HG03432 (cell line): Measurements from ENCODE around the gene IL1B.
A peak's percentile ranks its signal among the peaks of the same experiment; 100 is the strongest.
"Not testable (repeated sequence)": the region's sequence is repeated elsewhere in the genome, so short reads cannot be mapped to it uniquely, and the experiment has no call there.

Source experiments
- ATAC-seq: cut with Tn5 transposase; IDR thresholded peaks from one replicate; pipeline ENCODE4 v1.9.1; 2021; ENCODE audit warnings: mild to moderate bottlenecking, moderate library complexity; ENCODE audit not compliant: unreplicated experiment

IL1B gene

DNA sequence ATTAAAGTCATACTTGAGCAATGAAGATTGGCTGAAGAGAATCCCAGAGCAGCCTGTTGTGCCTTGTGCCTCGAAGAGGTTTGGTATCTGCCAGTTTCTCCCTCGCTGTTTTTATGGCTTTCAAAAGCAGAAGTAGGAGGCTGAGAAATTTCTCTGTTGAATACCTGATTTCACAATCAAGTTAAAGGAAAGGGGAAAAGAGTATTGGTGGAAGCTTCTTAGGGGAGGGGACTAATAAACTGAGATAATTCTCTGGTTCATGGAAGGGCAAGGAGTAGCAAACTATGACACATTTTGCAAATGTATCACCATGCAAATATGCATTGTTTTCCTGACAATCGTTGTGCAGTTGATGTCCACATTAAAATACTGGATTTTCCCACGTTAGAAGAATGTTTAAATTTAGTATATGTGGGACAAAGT, at the start of gene IL1B:
TSS of gene IL1B (minus strand) at position 85 of the 423 bp plus-strand sequence. CDS start 550 bp downstream, outside the sequence.
- ATAC-seq, result no peak

DNA sequence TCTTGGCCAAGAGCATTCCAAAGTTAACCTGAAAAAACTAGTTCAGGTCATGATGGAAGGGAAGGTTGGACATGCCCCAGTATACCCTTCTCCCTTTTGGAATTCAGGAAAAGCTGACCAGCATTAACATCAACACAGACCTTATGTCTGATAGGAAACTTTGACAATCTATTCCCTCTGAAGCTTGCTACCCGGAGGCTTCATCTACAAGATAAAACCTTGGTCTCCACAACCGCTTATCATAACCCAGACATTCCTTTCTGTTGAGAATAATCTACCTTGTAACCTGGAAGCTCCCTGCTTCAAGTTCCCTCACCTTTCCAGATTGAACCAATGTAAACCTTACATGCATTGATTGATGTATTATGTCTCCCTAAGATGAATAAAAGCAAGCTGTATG, 49.7 kb upstream of the IL1B start:
- no peak for ATAC-seq

DNA sequence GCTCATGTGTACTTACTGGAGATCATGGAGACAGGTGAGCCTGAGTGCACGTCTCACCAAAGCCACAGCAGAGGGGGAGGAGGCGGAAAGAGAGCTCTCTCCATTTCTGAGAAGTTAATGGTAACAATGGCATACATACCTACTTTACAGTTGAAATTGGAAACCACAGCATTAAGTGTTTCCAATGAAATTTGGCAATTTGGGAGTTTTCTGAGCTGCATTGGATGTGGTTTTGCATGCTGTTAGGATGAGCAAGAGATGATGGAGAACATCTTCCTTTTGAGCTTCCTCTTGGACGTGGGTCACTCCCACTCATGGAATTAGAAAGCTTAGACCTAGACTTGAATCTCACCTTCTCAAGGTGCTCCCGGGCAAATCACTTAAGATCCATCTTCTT, 48.9 kb upstream of the IL1B start:
- ATAC-seq, result no peak

DNA sequence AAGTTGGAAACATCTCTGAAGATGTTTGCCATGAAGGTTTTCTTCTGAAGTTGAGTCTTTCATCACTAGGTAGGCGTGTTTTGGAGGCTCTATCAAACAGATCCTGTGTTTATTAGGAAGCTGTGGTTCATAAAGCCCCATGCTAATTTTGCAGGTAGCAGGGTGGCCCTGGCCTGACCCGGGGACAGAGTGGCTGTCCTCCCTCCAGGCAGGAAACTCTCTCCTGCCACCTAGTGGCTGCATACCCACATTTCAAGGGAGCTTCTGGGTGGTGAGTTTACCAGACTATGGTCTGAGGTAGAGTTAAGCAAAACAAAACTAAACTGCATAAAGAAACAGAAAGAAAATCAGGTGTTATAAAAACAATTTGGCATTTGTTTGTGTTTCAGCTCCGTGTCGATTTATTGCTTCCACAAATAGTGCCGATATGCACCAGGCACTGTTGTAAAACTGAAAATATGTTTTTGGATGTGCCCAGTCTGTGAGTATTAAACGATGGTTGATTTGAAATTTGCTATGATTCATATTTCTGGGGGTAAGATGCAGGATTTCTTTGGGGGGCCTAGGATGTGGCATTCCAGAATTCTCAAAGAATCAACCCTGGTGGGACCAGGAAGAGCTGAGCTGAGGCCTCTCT, 48.4 kb upstream of the IL1B start:
- ATAC-seq, result peak; percentile 64

DNA sequence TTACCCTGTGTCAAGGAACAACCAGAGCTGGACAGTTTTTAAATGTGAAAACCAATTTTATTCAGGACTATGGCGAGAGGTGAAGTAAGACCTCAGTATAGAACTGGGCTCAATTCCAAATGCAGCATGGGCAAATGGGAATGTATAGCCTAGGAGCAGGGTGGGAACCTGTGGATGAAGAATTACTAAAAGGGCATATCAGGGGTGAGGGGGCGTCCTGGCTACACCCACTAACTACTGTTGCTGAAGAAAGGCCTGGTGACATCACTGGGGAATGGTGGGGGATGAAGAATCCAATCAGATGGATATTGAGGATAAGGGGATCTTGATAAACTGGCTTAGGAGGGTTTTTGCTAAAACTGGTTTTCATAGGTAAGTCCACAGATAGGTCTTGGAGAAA, 47.1 kb upstream of the IL1B start:
- ATAC-seq, result no peak

DNA sequence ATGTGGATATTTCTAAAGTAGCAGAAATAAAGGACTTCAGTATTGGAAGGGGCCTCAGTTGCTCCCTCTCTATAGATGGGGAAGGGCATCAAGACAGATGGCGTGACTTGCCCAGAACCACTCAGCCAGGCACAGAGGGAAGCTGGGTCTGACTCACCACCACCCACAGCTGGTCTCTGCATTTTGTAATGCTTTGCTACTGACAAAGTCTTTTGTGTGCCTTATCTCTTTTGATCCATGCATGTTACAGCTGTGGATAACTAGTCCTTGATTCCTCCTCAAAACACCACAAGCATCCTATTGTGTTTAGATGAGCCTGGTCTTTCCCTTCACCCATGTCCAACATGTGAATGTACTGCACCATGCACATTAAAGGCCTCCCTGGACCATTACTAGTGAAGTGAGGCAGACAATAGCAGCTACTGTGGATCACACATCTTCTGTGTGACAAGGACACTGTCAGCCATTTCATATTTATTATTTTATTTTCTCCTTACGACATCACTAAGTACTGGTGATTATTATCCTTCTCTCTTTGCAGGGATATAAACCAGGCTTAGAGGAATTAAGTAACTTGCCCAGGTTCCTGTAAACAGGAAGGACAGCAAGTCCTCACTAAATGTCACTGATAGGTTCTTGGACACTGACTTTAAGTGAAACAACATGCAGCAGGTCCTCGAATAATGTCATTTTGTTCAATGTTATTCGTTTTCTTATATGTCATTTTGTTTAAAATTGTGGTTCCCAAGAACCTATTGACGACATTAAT, 44.8 kb upstream of the IL1B start:
- peak; percentile 84 for ATAC-seq

DNA sequence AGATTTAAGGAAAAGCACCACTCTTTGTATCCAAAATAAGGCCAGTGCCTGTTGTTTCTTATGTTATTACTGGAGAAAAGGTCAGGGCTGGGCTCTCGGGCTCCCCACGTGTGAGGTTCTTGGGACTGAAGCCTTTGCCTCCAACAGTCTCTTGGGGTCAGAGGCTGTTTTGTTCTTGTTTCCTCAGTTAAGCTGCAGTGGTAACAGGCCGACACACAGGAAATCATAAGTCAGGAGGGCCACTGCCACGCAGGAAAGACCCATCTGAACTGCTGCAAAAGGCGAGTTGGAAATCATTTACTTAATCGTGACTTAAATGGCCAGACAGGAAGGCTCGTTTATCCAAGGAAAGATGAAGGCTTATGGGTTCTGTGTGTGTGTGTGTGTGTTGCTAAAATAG, 44.1 kb upstream of the IL1B start:
- no peak for ATAC-seq

DNA sequence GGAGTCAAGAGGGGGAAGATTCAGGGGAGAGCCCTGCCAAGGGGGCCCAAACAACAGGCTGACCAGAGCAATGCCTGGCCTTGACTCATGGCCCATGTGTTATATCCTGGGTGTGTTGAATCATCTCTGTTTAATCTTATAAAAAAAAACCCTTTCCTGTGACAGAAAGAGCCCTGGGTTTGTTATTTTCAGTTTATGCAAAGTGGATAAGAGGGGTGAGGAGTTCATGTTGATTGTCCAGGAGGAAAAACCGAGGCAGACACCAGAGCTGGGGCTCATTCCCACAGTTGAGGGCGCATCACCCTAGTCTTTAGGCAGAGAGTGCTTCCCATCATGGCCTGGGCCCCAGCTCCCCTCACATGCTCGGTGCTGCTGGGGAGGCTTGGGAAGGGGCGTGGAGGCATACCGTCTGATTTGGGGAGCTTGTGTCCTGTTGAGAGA, 43.5 kb upstream of the IL1B start:
- ATAC-seq, result peak; percentile 30

DNA sequence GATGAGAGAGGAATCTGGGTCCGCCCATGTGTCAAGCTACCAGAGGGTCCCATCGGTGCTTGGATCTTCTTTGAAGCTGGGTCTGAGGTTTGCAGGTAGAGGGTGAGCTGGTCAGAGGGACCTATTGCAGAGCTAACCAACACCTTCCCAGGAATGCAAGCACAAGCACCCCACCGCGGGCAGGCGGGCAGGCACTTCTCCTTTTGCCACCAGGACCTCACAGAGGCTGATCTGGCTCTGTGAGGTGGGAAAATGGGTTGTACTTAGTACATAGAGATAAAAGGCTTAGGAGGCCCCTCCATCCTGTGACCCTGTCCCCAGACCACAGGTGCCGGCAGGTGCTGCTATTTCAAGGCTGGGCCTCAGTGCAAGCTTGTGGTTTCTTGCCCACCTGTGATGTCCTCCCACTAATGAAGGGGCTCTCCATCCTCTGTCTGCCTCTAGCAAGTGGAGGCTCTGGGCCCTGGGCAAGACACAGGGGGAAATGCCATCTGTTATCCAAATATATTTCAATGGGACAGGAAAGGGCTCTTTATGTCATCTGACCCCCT, 43.0 kb upstream of the IL1B start:
- ATAC-seq, result no peak

DNA sequence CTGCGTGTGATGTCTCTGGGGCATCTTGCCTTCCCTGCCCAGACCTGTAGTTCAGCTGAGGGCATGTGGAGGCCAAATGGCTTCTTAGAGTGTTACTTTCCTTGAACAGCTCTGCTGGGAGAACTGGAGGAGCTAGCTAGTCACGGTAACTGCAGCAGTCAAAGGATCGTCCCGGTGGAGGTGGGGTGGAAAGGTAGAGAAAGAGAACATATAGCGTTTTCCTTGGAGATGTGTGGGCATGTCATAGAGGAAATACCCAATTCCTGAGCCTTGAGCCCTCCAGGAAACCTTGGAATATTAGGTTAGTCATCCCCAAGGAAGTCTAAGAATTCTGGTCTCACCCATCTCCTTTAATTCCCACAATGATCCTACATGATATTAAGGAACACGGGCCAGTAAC, 40.8 kb upstream of the IL1B start:
- ATAC-seq, result no peak

DNA sequence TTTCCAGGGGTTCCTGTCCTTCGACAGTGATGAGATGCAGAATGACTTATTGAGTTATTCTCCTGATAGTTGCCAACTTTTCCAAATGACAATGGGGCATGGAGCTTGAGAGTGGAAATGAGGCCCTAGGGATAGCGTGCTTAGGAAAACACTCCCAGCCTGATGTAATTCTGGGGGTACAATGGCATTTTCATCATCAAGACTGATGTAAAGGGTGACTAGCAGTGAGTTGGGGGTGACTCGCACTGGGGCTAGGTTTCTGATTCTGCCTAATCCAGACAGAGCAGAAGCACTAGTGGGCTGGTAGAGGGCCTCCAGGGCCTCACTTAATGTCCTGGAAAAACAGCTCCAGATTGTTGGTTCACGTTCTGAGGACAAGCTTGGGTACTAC, 40.4 kb upstream of the IL1B start:
- no peak for ATAC-seq

DNA sequence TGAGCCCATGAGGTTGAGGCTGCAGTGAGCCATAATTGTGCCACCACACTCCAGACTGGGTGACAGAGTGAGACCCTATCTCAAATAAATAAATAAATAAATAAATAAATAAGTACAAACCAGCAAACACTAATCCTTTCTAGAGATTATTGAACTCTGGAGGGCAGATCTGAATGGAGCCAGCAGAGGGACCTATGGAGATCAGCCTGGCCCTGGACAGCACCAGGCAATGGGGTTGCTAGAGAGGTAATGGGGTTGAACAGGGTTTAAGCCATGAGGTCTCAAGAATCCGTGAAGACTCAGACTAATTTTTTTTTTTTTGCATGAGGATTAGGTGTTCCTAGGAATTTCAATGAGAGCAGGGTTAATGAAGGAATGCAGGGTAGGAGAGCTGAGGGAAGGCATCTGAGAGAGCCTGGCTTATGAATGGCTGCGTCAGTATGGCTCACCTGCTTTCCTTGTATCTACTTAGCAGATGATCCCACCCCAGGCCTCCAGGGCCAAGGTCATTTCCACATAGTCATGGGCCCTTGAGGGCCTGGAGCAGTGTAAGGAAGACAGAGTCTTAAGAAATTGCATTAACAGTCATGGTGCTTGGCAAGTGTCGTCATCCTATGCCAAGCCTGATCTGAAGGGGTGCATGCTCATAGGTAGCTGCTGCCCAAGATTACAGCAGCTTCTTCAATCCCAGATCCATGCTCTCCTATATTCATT, 39.8 kb upstream of the IL1B start:
- ATAC-seq, result no peak

DNA sequence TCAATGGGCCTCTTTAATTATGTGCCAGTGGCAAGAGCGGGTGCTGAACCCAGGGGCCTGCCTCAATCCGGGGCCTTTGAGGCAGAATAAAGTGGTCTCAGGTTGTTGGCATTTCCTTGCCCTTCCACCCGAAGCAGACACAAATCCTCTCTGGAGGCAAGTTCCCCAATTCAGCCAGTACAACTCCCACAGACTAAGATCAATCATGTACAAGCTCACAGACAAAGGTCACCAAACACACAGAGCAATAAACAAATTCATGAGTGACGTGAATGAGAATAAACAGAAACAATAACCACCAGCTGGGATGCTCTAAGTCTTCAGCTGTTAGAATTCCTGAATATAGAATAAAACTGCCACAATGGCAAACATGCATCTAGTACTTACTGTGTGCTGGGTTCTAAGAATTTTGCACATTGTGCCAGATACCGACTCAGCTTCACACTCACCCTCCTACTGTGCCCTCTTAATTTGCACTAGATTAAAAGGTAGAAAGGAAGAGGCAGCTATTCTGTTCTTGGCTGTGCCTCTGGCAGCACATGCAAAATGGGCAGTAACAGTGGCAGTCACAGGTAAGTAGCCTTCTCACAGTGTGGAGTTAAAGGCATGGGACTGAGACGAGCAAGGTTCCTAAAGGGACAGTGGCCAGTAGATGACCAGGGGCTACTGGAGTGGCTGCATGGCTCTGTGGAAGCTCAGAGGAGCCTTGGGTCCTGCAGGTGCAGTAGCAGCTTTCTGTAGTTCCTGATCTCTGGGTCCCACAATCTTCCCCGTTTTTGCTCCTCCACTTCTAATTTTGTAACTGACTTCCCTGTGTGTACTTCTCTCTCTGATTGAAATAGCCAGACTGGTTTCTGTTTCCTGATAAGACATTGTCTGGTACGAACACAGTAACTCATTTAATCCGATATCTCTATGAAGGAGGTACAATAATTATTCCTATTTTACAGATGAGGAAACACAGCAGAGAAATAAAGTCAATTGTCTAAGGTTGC, 34.6 kb upstream of the IL1B start:
- ATAC-seq, result no peak

DNA sequence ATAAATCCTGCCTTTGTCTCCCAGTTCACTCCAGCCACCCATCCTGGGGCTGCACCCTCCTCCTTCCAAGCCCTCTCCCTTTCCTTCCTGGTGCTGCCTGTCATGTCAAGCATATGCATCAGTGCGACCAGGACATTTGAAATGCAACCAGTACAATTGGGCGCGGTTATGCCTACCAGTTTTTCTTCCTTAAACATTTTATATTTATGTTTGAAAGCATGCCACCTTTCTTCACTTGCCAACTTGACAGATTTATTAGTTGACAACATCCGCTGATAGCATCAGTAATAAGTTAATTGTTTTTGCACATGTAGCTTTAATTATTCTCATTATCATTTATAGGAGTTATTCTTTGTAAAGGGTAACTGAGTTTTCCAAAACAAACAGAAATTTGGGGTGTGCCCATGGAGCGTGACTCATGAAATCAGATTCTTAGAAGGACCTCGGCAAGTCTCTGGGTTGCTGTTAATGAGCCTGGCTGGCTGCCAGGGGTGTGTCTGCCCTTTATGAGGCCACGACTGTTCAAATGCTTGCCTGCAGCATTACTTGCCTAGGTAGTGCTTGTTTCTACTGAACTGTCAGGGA, 32.8 kb upstream of the IL1B start:
- ATAC-seq, result no peak

DNA sequence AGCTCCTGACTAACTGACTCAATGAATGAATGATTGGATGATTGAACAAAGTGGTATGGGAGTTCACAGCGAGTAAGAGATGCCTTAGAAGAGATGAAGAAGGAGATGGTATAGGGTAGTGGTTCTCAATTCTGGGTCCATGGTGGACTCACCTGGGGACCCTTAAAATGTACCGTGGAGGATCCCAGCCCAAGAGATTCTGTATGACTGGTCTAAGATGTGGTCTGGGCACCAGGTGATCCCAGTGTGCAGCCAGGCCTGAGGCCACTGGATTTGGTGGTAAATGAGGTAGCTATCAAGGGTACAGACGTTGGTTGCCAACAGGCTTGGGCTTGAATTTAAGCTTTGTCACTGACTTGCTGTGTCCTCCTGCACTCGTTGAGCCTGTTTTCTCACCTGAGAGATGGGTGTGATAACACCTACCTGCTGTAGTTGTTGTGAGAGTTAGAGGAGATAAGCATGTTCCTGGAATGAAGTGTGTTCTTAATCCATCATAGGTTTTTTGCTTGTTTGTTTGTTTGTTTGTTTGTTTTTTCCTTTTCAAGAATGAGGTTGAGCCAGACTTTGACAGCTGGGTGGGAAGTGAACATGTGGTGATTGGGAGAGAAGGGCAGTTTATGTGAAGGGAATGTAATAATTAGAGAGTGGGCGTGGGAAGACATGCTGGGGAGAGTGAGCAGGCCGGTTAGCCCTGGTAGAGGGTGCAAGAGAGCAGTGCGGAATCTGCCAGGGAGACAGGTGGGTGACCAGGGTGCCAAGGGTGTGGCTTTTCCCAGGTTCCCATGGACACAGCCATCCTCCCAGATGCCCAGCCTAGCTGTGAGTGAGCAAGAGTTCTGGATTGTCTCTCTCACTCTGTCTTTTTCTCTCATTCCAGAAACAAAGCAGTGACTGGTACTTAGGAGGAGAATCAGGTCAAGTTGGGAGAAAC, 31.4 kb upstream of the IL1B start:
- no peak for ATAC-seq

DNA sequence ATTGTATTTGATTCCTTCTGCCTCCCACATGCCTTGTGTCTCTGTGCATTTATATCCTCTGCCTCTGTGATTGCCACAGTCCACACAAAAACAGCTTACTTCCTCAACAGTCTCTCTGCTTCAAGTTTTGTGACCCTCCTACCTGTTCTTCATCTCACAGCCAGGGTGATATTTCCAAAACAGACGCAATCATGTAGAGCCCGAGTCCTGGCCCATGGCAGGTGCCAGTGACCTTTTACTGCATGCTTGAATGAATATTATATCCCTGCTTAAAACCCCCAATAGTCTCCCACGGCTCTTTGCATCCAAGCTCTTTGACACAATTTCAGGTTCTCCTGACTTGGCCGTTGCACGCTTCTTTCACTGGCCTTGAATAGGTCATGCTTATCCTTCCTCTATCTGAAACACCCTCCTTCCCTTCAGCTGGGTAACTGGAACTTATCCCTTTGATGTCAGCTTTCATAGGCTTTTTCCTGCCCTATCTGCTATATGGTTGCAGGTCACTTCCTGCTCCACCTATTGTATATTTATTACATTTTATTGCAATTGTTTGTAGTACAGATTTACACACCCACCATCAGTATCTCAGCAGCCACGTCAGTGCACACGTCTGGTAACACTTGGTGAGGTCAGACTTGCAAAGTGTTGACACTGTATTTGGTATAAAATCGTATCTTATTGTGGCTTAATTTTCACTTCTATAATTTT, 29.7 kb upstream of the IL1B start:
- no peak for ATAC-seq

DNA sequence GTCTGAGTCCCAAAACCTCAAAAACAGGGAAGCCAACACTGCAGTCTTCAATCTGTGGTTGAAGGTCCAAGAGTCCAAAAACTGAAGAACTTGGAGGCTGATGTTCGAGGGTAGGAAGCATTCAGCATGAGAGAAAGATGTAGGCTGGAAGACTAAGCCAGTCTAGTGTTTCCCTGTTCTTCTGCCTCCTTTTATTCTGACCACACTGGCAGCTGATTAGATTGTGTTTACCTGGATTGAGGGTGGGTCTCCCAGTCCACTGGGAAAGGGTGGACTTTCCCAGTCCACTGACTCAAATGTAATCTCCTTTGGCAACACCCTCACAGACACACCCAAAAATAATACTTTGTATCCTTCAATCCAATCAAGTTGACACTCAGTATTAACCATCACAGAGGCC, 27.5 kb upstream of the IL1B start:
- no peak for ATAC-seq

DNA sequence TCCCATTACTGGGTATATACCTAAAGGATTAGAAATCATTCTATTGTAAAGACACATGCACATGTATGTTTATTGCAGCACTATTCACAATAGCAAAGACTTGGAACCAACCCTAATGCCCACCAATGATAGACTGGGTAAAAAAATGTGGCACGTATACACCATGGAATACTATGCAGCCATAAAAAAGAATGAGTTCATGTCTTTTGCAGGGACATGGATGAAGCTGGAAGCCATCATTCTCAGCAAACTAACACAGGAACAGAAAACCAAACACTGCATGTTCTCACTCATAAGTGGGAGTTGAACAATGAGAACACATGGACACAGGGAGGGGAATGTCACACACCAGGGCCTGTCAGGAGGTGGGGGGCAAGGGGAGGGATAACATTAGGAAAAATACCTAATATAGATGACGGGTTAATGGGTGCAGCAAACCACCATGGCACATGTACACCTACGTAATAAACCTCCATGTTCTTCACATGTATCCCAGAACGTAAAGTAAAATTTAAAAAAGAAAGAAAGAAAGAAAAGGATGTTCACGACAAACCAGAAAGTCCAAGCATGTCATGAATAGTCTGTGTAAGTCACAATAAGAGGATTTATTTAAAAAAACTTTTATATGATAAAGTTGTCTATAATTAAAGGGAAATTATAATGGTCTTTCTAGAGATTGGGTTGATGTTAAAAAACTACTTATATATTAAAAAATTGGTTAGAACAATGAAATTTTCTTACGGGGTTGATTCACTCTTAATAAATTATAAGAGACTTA, 23.0 kb upstream of the IL1B start:
- ATAC-seq, result not testable (repeated sequence)
